PFSK-1 (cell line): ENCODE measurements around the gene HIPK2.

Source experiments
- FOXP2 ChIP-seq: optimal IDR thresholded peaks from 2 replicates; pipeline ENCODE3; 2011; ENCODE audit warnings: borderline replicate concordance, control low read depth, inconsistent platforms; ENCODE audit not compliant: insufficient read depth; ENCODE audit errors: extremely low read length, extremely low read depth
- POLR2AphosphoS5 ChIP-seq: IDR thresholded peaks from 2 replicates; pipeline ENCODE4 v1.6.1; 2012; ENCODE audit warnings: low read depth, mild to moderate bottlenecking, control low read depth, low read length, moderate library complexity
- SIN3A ChIP-seq: IDR thresholded peaks from 2 replicates; pipeline ENCODE4 v1.6.1; 2012; ENCODE audit warnings: mild to moderate bottlenecking, low read length, moderate library complexity, borderline replicate concordance; ENCODE audit not compliant: insufficient read depth
- TAF1 ChIP-seq: IDR thresholded peaks from 2 replicates; pipeline ENCODE4 v1.6.1; 2012; ENCODE audit warnings: low read length, control low read depth, borderline replicate concordance; ENCODE audit not compliant: insufficient read depth
- TF ChIP-seq, protein P1 (sequence below), 2 experiments: IDR thresholded peaks; 2 replicates each; pipeline versions ENCODE4 v1.6.1 to v1.8.0; 2011 to 2012; ENCODE audit warnings: low read depth in 2 of 2, low read length in 2 of 2, control low read depth in 1 of 2, inconsistent platforms in 1 of 2, mild to moderate bottlenecking in 1 of 2, moderate library complexity in 1 of 2; ENCODE audit not compliant: insufficient read depth in 1 of 2

HIPK2 gene

DNA sequence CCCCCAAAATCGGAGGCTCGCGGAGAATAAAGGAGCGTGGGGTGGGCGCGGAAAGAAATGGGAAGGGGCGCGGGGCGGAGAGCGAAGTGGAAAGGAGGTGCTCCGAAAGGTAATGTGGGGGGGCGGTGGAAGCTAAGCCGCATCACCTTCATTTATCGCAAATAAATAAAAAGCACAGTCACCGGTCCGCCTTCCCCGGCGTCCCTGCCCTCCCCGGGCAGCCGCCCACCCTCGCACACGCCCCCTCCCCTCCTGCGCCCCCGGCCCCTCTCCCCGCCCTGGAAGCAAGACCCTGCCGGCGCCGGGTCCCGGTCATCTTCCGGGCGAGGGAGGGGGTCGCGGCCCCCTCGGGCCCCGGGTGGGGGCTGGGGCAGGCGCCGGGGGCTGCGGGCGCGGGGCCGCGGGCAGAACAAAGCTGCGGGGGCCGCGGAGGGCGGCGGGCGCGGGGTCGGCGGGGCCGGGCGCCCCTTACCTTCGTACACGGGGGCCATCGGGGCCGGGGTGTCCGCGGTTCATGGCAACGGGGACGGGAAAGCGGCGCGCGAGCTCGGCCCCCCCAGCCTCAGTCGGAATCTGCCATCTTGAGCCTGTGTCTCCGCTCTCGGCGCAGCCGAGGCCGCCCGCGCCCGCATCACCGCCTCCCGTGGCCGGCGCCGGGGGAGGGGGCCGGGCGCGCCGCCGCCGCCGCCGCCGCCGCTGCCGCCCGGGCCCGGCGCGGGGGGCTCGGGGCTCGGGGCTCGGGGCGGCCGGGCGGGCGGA lies 486 bp downstream of the HIPK2 start:
- TF ChIP-seq, protein P1, sequence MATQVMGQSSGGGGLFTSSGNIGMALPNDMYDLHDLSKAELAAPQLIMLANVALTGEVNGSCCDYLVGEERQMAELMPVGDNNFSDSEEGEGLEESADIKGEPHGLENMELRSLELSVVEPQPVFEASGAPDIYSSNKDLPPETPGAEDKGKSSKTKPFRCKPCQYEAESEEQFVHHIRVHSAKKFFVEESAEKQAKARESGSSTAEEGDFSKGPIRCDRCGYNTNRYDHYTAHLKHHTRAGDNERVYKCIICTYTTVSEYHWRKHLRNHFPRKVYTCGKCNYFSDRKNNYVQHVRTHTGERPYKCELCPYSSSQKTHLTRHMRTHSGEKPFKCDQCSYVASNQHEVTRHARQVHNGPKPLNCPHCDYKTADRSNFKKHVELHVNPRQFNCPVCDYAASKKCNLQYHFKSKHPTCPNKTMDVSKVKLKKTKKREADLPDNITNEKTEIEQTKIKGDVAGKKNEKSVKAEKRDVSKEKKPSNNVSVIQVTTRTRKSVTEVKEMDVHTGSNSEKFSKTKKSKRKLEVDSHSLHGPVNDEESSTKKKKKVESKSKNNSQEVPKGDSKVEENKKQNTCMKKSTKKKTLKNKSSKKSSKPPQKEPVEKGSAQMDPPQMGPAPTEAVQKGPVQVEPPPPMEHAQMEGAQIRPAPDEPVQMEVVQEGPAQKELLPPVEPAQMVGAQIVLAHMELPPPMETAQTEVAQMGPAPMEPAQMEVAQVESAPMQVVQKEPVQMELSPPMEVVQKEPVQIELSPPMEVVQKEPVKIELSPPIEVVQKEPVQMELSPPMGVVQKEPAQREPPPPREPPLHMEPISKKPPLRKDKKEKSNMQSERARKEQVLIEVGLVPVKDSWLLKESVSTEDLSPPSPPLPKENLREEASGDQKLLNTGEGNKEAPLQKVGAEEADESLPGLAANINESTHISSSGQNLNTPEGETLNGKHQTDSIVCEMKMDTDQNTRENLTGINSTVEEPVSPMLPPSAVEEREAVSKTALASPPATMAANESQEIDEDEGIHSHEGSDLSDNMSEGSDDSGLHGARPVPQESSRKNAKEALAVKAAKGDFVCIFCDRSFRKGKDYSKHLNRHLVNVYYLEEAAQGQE (IDR thresholded peaks at IDR 0.05; ENCODE audit: insufficient read depth in 1 of 2, low read depth in 2 of 2, low read length in 2 of 2), result no peak
- TF ChIP-seq TAF1, result no peak
- no peak for TF ChIP-seq POLR2AphosphoS5
- TF ChIP-seq SIN3A, result no peak
- no peak for TF ChIP-seq FOXP2

DNA sequence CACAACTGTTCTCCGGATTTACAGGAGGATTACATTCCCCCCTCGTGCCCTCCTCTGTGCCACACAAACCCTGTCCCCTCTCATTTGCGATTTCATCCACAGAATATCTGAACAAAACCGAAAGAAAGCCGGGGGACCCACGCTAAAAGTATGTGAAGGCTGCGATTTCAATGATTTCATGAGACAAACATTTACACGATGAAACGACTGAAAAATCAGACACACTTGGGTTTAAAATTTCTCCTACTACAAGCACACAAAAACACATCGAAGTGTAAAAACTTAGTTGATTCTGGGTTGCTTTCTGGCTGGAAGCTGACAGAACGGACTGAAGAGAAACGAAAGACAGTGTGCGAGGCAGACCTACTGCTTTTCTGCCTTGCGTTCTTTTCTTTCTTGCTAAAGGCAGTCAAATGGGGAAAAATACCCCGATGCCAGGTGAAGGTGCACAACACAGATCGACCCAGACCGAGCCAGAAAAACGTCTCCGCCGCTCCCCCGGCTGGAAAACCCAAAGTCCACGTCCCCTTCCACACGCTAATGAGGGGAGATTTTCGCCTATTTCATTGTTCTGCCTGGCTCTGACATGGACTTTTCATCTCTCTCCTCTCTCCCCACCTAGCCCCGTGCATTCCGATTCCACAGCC lies 1.2 kb downstream of the HIPK2 start:
- TF ChIP-seq POLR2AphosphoS5, result no peak
- TF ChIP-seq FOXP2, result no peak
- TF ChIP-seq SIN3A, result no peak
- TF ChIP-seq, protein P1 (IDR thresholded peaks at IDR 0.05; ENCODE audit: insufficient read depth in 1 of 2, low read depth in 2 of 2, low read length in 2 of 2), result no peak
- TF ChIP-seq TAF1, result no peak

DNA sequence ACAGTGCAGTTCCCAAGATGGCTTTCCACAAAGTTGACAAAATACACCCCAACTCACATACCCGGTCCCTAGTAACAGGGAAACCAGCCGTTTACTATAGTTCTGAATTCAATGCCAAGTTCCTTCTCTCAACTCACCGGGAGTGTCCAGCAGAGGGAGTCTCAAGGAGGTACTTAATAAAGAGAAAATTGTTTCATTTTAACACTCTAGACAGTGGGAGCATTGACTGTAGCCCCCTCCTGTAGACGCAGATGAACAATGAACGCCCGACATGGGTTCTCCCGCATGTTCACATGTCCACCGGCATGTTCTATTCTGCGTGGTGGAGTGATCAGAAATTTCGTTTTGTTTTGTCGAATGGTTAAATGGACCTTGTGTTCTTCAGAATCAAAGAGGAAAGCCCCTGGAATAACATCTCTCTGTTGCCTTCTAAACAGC lies 1.9 kb downstream of the HIPK2 start:
- no peak for TF ChIP-seq POLR2AphosphoS5

DNA sequence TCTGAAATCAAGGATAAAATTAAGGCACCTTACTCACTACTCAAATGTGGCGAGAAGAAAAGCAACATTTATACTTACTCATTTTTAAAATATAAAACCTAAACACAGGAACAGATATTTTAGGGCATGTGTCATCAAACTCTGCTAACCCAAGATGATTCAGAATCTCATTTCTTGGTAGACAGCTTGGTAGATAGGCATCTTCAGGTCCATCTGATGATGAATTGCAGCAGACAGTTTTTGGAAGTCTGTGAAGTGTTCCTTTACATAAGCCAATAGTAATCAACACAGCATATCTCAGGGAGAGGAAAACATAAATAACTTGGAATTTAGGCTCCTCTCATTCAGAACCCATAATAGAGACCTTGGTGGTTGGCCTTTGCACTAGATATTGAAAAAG lies 3.4 kb downstream of the HIPK2 start:
- TF ChIP-seq TAF1 (no peak), POLR2AphosphoS5 (no peak), SIN3A (no peak), FOXP2 (no peak)
- TF ChIP-seq, protein P1 (IDR thresholded peaks at IDR 0.05; ENCODE audit: insufficient read depth in 1 of 2, low read depth in 2 of 2, low read length in 2 of 2), result no peak

DNA sequence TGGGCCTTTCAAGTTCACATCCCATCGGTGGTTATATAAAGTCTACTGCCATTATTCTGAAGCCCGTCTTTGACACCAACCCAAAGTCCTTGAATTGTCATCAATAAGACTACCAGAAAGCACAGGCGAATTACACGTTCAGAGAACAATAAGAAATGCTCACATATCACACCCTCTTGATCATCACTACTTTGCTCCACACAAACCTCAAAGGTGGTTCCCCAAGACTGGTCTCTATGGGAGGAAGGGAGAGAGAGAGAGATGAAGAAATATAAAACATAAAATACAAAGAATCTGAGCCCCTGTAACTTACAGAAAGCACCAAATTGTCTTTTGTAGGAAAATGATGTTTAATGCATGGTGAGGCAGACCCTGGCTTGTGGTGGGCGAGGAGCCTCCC lies 4.4 kb downstream of the HIPK2 start:
- TF ChIP-seq, protein P1 (IDR thresholded peaks at IDR 0.05; ENCODE audit: insufficient read depth in 1 of 2, low read depth in 2 of 2, low read length in 2 of 2), result no peak
- TF ChIP-seq SIN3A, result no peak
- no peak for TF ChIP-seq FOXP2
- no peak for TF ChIP-seq TAF1
- TF ChIP-seq POLR2AphosphoS5, result no peak
